Non-pigmented ciliary epithelial cell (primary cell): ENCODE data around the gene DGCR6L.
"Not testable (repeated sequence)": the region's sequence is repeated elsewhere in the genome, so short reads cannot be mapped to it uniquely, and the experiment has no call there.

Experiments
- DNase-seq: peaks from one replicate; pipeline ENCODE4 v3.0.0-alpha.2; 2010; ENCODE audit warnings: low read depth

The DGCR6L gene

DNA sequence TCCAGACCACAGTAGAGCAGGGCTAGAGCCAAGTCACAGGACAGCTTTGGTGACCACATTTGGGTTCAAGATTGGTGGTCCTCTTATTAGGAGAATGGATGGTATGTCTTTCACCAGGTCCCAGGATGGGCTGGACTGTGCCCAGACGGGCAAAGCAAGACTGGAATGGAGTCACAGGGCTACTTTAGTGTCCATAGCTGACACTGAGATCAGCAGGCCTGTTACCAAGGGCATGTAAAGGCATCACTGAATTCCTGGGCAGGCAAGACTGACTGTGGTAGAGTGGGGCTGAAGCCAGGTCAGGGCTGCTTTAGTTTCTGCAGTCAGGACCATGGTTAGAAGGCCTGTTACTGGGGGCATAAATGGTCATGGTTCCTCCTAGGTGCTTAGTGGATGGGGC lies 6.1 kb upstream of the DGCR6L start:
- not testable (repeated sequence) for DNase-seq

DNA sequence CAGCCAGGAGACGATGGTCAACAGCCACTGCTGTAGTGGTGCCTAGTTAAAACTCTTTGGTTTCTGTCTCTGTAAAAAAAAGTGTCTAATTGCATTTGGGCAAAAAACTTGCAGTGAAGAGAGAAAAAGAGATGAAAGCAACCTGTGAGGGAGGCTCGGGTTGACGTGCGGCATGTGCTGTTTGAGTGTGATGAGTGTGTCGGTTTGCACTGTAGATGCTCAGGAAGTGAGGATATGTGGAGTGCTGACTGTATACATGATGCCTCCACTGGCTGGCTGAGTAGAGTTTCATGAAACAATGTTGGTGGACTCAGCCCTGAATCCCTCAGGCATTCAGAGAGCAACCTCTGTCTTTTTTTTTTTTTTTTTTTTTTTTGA lies 4.3 kb upstream of the DGCR6L start:
- DNase-seq, result no peak

DNA sequence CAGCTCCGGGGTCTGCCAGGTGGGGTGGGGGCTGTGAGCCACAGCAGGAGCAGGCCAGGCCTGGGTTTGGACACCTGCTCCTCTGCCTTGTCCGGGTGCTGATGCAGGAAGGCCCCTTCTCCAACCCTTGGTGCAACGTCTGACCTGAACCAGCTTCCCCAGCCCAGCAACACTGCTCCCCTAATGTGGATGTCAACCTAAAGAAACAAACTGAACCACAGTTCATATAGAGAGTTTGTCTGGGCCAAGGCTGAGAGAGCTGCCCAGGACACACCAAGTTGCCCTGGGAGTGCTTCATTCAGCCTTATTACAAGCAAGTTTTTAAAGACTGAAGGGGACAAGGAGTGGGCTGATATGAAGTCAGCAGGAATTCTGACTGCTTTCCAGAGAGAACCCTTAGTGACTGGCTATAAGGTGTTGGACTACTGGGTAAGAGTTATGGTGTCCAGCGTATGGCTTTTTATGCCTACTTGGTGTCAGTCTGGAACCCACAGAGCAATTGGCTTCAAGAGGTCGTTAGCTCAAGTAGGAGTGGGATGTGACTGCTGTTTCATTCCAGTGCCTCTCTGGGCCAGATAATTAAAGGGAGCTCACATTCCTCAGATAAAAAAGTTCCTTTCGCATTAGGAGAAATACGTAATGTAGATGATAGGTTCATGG lies 1.8 kb upstream of the DGCR6L start:
- DNase-seq, result not testable (repeated sequence)

DNA sequence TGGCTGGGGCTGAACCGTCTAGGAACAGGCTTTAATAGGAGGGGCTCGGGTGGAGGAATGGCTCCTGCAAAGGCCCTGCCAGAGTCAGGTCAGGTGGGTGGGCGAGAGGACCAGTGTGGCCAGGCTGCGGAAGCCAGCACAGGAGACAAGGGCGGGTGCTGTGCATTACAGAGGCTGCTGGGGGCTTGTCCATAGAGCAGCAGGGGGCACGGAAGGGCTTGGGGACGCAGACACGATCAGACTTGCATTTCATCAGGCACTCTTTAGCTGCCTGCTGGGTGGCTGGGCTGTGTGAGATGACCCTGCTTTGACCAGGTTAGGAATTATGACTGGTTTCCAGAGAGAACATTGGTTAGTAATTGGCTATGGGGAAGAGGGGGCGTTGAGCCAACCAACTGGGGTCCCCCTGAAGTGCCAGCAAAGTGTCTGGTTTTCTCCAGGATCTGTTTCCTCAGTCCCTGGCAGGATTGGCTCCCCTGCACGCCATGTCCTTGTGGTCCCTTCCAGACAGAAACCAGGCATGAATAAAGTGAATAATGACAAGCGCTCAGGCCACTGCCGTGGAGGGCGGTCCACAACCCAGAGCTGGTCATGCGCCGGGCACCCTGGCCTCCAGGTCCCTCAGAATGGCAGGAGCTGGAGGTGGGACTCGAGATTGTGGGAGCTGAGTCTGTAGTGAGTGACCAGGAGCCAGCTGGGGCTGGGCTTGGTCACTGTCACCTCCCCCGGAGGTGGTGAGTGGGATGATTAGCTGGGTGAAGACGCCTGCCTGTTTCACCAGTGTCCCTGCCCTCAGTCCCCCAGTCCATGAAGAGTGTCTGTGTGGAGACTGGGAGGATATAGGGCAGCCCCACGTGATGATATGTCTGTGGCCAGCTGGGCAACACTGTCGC lies 1.0 kb upstream of the DGCR6L start:
- DNase-seq, result not testable (repeated sequence)

GRCh38 chr22:20319041-20319744 lies 667 bp downstream of the DGCR6L start:
- DNase-seq, result no peak

- not testable (repeated sequence) for DNase-seq
These were observed 1.7 kb downstream of the DGCR6L start for GRCh38 chr22:20318043-20318688.

- DNase-seq, result not testable (repeated sequence)
These were observed 2.3 kb downstream of the DGCR6L start for GRCh38 chr22:20317402-20318042.

DNA sequence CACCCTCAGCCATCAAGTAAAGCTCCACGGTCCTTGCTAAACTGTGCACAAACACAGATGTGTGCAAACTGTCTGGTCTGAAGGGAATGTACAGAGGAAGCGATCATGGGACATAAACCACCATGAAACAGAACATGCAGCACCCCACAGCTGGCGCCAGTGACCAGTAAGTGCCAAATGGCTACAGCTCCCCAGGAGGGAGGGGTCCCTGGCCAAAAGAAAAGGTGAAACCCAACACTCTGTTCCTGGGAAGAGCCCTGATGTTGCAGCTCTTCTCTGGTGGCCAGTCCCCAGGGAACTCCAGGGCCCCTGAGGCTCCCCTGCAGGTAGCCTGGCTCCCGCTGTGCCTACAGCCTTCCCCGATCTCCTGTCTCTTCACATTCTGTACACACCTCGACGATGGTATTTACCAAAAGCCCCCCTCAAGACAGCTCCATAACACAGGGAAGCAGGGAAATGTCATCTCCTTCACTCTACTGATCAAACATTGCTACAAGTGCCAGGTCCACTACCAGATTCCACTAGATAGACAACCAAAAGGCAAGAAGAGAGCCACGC lies 2.9 kb downstream of the DGCR6L start:
- no peak for DNase-seq

DNA sequence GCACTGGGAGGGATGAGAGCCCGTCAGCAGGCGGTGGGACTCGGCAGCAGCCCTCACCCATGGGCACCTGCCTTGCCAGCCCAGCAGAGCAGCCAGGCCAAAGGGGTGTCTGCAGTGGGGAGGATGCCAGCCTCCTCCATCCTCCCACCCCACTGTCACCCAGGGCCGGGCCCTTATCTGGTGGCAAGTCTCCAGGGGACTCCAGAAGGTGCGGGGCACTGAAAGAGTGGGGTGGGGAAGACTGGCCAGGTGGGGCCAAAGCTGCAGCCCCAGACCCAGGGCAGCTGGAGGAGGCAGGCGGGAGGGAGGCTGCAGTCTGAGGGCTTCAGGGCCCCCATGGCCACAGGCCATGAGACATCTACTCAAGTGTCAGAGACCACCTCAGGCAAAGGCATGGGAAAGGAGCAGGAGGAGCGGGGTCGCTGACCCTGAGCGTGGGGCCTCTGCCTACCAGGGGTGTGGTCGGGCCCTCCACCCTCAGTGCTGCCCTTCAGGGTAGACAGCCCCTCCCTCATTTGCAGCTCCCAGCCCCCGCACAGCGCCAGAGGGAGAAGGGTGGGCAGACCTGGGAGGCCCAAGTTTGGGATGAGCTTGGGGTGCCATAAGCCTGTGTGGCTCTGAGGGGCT lies 3.5 kb downstream of the DGCR6L start:
- no peak for DNase-seq

- no peak for DNase-seq
These were observed 4.3 kb downstream of the DGCR6L start for GRCh38 chr22:20315337-20316216.

- DNase-seq, result not testable (repeated sequence)
These were observed 5.0 kb downstream of the DGCR6L start for GRCh38 chr22:20314741-20315336.

GRCh38 chr22:20314206-20314605 lies 5.7 kb downstream of the DGCR6L start:
- DNase-seq, result not testable (repeated sequence)

GRCh38 chr22:20313306-20314077 lies 6.4 kb downstream of the DGCR6L start:
- not testable (repeated sequence) for DNase-seq

DNA sequence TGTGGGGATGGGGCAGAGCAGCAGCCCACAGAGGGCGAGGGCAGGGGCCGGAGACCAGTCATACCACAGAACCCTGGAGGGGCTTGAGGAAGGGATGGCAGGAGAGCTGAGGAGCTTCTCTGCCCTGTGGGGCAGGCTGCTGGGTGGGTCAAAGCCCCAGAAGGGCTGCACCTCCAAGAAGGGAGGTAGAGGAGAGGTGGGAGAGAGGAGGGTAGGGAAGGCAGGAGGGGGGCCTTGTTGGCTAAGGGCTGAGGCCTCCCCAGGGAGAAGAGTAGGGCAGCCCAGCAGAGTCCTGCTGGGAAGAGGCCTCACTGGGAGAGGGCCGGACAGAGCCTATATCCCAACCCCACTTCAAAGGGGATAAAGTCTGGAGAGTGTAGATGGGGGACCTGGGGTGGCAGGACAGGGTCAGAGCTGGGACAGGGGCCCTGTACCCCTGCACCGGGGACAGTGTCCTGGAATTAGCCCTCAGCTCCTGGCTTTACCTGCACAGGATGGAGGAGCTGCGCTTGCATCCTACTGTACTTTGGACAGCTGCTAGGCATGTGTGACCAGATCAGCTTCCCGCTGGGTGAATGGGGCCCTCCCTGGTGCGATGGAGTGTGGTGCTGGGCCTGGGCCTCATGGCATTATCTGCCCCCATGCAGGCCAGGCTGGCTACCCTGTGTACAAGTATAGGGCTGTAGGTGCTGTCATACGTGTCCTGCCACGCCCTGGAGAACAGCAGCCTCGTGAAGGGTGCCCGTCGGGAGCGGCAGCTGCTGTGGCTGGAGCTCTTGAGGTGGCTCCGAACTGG lies 7.3 kb downstream of the DGCR6L start:
- DNase-seq, result no peak

GRCh38 chr22:20311249-20312062 lies 8.4 kb downstream of the DGCR6L start:
- not testable (repeated sequence) for DNase-seq

GRCh38 chr22:20310773-20311172 lies 9.1 kb downstream of the DGCR6L start:
- DNase-seq, result not testable (repeated sequence)

GRCh38 chr22:20310180-20310579 lies 9.7 kb downstream of the DGCR6L start:
- not testable (repeated sequence) for DNase-seq
